ENCODE data around the gene NDUFS1. TPM values are rescaled to one million over a fixed set of nuclear protein-coding genes. Genes with fewer than 3 reads are reported as not detected.

Gene NDUFS1
- total and polyA plus RNA-seq, 2 of the 8 experiments (the other 6 are each of a cell fraction or from before 2014, with no cell fraction given), result 42.1 to 97.0 TPM

DNA sequence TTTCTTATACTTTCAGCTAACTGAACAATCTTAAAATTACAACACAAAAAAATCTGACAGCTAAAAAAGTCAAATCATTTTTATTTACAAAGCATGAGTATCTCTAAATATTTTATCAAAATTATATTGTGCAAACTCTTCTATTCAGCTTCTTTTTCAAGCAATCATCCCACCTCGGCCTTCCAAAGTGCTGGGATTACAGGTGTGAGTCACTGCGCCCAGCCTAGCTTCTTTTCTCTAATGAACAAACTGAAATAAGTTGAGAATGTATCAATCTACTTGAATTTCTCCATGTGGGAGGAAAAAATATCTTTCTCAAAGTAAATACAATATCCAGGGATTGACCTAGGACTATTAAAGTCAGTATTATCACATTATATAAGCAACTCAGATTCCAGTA is 14.9 kb downstream of the NDUFS1 start:
- CTCF ChIA-PET (ENCODE audit: partially characterized antibody), result interaction anchor here (0.6 to 1.6 kb wide), 3 partner anchors 9 to 141 kb away, joined by 3 read pairs; no protein-coding TSS in a partner anchor

More for the DNA sequence above, 14.9 kb downstream of the NDUFS1 start:
- no peaks in the 10 kb centered on the region for H3K79me2 ChIP-seq (ENCODE audit: control insufficient read depth in 1 of 2, insufficient read depth in 2 of 2, low read length in 2 of 2)
- H3K18ac ChIP-seq (ENCODE audit: extremely low read depth, low read length), result no peak overlapping the region
- H3K4me1 ChIP-seq (replicated peaks in 1 of 4; ENCODE audit: control insufficient read depth in 3 of 4, insufficient read depth in 4 of 4, low read length in 3 of 4), result no peaks in the 10 kb centered on the region
- no peaks in the 10 kb centered on the region for H4K20me1 ChIP-seq (replicated peaks in 1 of 2; ENCODE audit: control insufficient read depth in 1 of 2, insufficient read depth in 2 of 2, low read length in 2 of 2)
- no peak overlapping the region for H3K27ac ChIP-seq (ENCODE audit: low read depth, low read length)
- H3K4me2 ChIP-seq (ENCODE audit: insufficient read depth in 1 of 2, low read depth in 2 of 2, low read length in 2 of 2), result no peak overlapping the region
- H2BK15ac ChIP-seq (ENCODE audit: low read length), result no peak overlapping the region
- no peak overlapping the region for H2AFZ ChIP-seq (ENCODE audit: low read length)
- no peak overlapping the region for H4K8ac ChIP-seq (ENCODE audit: extremely low read depth, insufficient read depth, low read length)
- no peak overlapping the region for H2BK120ac ChIP-seq (replicated peaks; ENCODE audit: low read depth, low read length)
- H2AK5ac ChIP-seq (ENCODE audit: low read depth, low read length), result no peak overlapping the region
- POLR2A ChIA-PET (ENCODE audit: partially characterized antibody), result interaction anchor here (0.6 to 2.2 kb wide), 2 partner anchors 10 to 16 kb away, joined by 4 to 12 read pairs; partner anchors contain the start of genes EEF1B2 and NDUFS1
- 90% methylated on average over 2 of the region's 2 CpGs; no CpG with 5 or more reads in 1 of the 2 experiments for WGBS, 2 experiments (ENCODE audit: extremely low coverage in 1 of 2, insufficient coverage in 1 of 2, insufficient read length in 1 of 2, insufficient replicate concordance in 2 of 2, low coverage in 1 of 2, low lambda C conversion rate in 2 of 2, missing lambda C conversion rate in 1 of 2)
- peaks cover 17 to 92% (median 65%) of the 10 kb centered on the region in 4 experiments for H3K36me3 ChIP-seq (ENCODE audit: control insufficient read depth in 2 of 4, insufficient read depth in 4 of 4, low read length in 3 of 4)
- H3K4ac ChIP-seq (replicated peaks; ENCODE audit: insufficient read length, low read depth, low read length), result no peak overlapping the region
- H3K9me3 ChIP-seq (ENCODE audit: insufficient read depth in 2 of 2, low read depth in 1 of 2, low read length in 1 of 2), result no peaks in the 10 kb centered on the region
- H3K23me2 ChIP-seq (ENCODE audit: low read depth, low read length), result no peaks in the 10 kb centered on the region
- no peak for FAIRE-seq
- H3K9ac ChIP-seq (replicated peaks in 1 of 4; ENCODE audit: extremely low read depth in 1 of 4, low read depth in 3 of 4, low read length in 3 of 4), result no peak overlapping the region
- H2BK20ac ChIP-seq (ENCODE audit: low read length), result no peak overlapping the region
- no peak for DNase-seq (ENCODE audit: low read depth in 1 of 2, low spot score in 2 of 2)
- H3K23ac ChIP-seq (ENCODE audit: insufficient read length), result no peak overlapping the region
- H3K79me1 ChIP-seq (ENCODE audit: low read depth, low read length), result no peaks in the 10 kb centered on the region
- TF ChIP-seq KDM1A (IDR thresholded peaks at IDR 0.05; ENCODE audit: borderline replicate concordance, low read length) (no peak), HDAC2 (IDR thresholded peaks at IDR 0.05; ENCODE audit: borderline replicate concordance in 1 of 2, low read depth in 2 of 2, low read length in 2 of 2) (no peak), CHD1 (IDR thresholded peaks at IDR 0.05; ENCODE audit: low read depth, low read length) (no peak), CHD2 (IDR thresholded peaks at IDR 0.05; ENCODE audit: low read length) (no peak), RXRA (IDR thresholded peaks at IDR 0.05; ENCODE audit: insufficient read depth, low read depth, low read length) (no peak), MAX (IDR thresholded peaks at IDR 0.05) (no peak), SIRT6 (IDR thresholded peaks at IDR 0.05; ENCODE audit: low read length) (no peak), PHF8 (conservative IDR thresholded peaks at IDR 0.05; ENCODE audit: low read depth, low read length) (no peak), POU5F1 (IDR thresholded peaks at IDR 0.05; ENCODE audit: low read depth, low read length) (no peak)
- H4K91ac ChIP-seq (replicated peaks; ENCODE audit: insufficient read length, low read length), result no peak overlapping the region
- no peak overlapping the region for H3K56ac ChIP-seq (replicated peaks; ENCODE audit: insufficient read length, low read depth, low read length)
- H2BK12ac ChIP-seq (ENCODE audit: low read depth, low read length), result no peak overlapping the region
- H3K14ac ChIP-seq (ENCODE audit: insufficient read length), result no peak overlapping the region
- H3K4me3 ChIP-seq (ENCODE audit: extremely low read depth in 1 of 4, insufficient read depth in 2 of 4, low read depth in 3 of 4, low read length in 4 of 4), result no peak overlapping the region
- no peak overlapping the region for H4K5ac ChIP-seq (ENCODE audit: insufficient read length, low read depth, low read length)
- H2BK5ac ChIP-seq (ENCODE audit: low read depth, low read length), result no peak overlapping the region
- H3K27me3 ChIP-seq (replicated peaks in 1 of 4; ENCODE audit: control insufficient read depth in 3 of 4, extremely low read depth in 1 of 4, insufficient read depth in 3 of 4, low read length in 3 of 4), result no peaks in the 10 kb centered on the region

All from H1 (cell line).